ENCODE data around the gene ZNF57. TPM values are rescaled to one million over a fixed set of nuclear protein-coding genes. Genes with fewer than 3 reads are reported as not detected.

ZNF57 gene
- total and polyA plus RNA-seq, 2 of the 13 experiments (the other 11 are each of a cell fraction or from before 2014, with no cell fraction given): 6.6 to 17.5 TPM

- TF ChIP-seq NFRKB (IDR thresholded peaks at IDR 0.05): no peak
- no peak for TF ChIP-seq ZNF678 (CRISPR knock-in tag; IDR thresholded peaks at IDR 0.05)
- TF ChIP-seq HCFC1 (IDR thresholded peaks at IDR 0.05; ENCODE audit: low read depth, low read length): peak; percentile 55; the same call in 1 of the 2 replicates
- TF ChIP-seq ZFYVE20 (CRISPR knock-in tag; IDR thresholded peaks at IDR 0.05; ENCODE audit: borderline replicate concordance, low read depth): no peak
- TF ChIP-seq THAP11 (CRISPR knock-in tag; IDR thresholded peaks at IDR 0.05): peak; percentile 93
- TF ChIP-seq ZNF605 (CRISPR knock-in tag; IDR thresholded peaks at IDR 0.05): peak; percentile 10; the same call in 1 of the 2 replicates
- TF ChIP-seq ZFX (CRISPR knock-in tag; IDR thresholded peaks at IDR 0.05; ENCODE audit: low read depth): peak; percentile 88
- TF ChIP-seq HMGA1 (CRISPR knock-in tag; conservative IDR thresholded peaks at IDR 0.05): no peak
- no peak for TF ChIP-seq HNRNPH1 (optimal IDR thresholded peaks at IDR 0.05; ENCODE audit: low read depth, low read length)
- TF ChIP-seq IRX3 (CRISPR knock-in tag; IDR thresholded peaks at IDR 0.05; ENCODE audit: borderline replicate concordance, low read depth): no peak
- 0 out of 2 replicates have a peak, but pooled peaks have one; percentile 17 for TF ChIP-seq ZBTB43 (CRISPR knock-in tag; conservative IDR thresholded peaks at IDR 0.05)
- TF ChIP-seq ZNF891 (CRISPR knock-in tag; IDR thresholded peaks at IDR 0.05): peak; percentile 91; the same call in 1 of the 2 replicates
- TF ChIP-seq KLF12 (CRISPR knock-in tag; IDR thresholded peaks at IDR 0.05; ENCODE audit: borderline replicate concordance): peak; percentile 43; the same call in 1 of the 2 replicates
- 0 out of 2 replicates have a peak, but pooled peaks have one; percentile 29 for TF ChIP-seq BRD4 (CRISPR knock-in tag; IDR thresholded peaks at IDR 0.05)
- TF ChIP-seq, protein P1, sequence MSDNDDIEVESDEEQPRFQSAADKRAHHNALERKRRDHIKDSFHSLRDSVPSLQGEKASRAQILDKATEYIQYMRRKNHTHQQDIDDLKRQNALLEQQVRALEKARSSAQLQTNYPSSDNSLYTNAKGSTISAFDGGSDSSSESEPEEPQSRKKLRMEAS (IDR thresholded peaks at IDR 0.05): peak; percentile 26; the same call in 1 of the 2 replicates
- peak; percentile 67 for TF ChIP-seq TAF15 (IDR thresholded peaks at IDR 0.05; ENCODE audit: low read depth, low read length, poor library complexity, severe bottlenecking)
- TF ChIP-seq, protein P2, sequence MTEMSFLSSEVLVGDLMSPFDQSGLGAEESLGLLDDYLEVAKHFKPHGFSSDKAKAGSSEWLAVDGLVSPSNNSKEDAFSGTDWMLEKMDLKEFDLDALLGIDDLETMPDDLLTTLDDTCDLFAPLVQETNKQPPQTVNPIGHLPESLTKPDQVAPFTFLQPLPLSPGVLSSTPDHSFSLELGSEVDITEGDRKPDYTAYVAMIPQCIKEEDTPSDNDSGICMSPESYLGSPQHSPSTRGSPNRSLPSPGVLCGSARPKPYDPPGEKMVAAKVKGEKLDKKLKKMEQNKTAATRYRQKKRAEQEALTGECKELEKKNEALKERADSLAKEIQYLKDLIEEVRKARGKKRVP (CRISPR knock-in tag; IDR thresholded peaks at IDR 0.05): no peak
- TF ChIP-seq, protein P3, sequence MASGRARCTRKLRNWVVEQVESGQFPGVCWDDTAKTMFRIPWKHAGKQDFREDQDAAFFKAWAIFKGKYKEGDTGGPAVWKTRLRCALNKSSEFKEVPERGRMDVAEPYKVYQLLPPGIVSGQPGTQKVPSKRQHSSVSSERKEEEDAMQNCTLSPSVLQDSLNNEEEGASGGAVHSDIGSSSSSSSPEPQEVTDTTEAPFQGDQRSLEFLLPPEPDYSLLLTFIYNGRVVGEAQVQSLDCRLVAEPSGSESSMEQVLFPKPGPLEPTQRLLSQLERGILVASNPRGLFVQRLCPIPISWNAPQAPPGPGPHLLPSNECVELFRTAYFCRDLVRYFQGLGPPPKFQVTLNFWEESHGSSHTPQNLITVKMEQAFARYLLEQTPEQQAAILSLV (CRISPR knock-in tag; IDR thresholded peaks at IDR 0.05; ENCODE audit: borderline replicate concordance): peak; percentile 68
- peak; percentile 65 for TF ChIP-seq SRSF1 (optimal IDR thresholded peaks at IDR 0.05; ENCODE audit: low read depth, low read length)
- peak; percentile 84 for TF ChIP-seq ARID4A (CRISPR knock-in tag; IDR thresholded peaks at IDR 0.05; ENCODE audit: borderline replicate concordance)
- no peak for TF ChIP-seq ZNF510 (CRISPR knock-in tag; IDR thresholded peaks at IDR 0.05; ENCODE audit: low read depth)
Measured at GRCh38 chr19:2950286-2951124, 49.8 kb downstream of the ZNF57 start (continued).
